Retinal pigment epithelial cell (primary cell): Measurements from ENCODE around the gene SPON2.

Experiments used
- DNase-seq: peaks from one replicate; pipeline ENCODE4 v3.0.0-alpha.2; 2010; ENCODE audit warnings: low read depth
- H3K4me3 ChIP-seq: 2 replicates; pipeline ENCODE4 v1.5.1; 2011; ENCODE audit warnings: mild to moderate bottlenecking, low read length, control low read depth, moderate library complexity
- CTCF ChIP-seq: conservative IDR thresholded peaks from 2 replicates; pipeline ENCODE4 v1.5.1; 2011; ENCODE audit warnings: low read depth, low read length, control low read depth, inconsistent platforms

The SPON2 gene

GRCh38 chr4:1216869-1217294 is 44.5 kb upstream of the SPON2 start:
- no peak overlapping the region for H3K4me3 ChIP-seq
- DNase-seq: no peak
- no peak for TF ChIP-seq CTCF

- TF ChIP-seq CTCF: no peak
- DNase-seq: no peak
- no peak overlapping the region for H3K4me3 ChIP-seq
Measured at GRCh38 chr4:1216076-1216614, 43.8 kb upstream of the SPON2 start.

- no peak for TF ChIP-seq CTCF
- no peak overlapping the region for H3K4me3 ChIP-seq
- no peak for DNase-seq
Measured at GRCh38 chr4:1215141-1216075, 43.0 kb upstream of the SPON2 start.

- no peak for DNase-seq
- no peak for TF ChIP-seq CTCF
Measured at GRCh38 chr4:1214101-1215095, 42.0 kb upstream of the SPON2 start.

GRCh38 chr4:1213336-1213995 is 41.1 kb upstream of the SPON2 start:
- H3K4me3 ChIP-seq: no peak overlapping the region
- no peak for DNase-seq
- TF ChIP-seq CTCF: no peak

More at GRCh38 chr4:1214101-1215095, 42.0 kb upstream of the SPON2 start:
- H3K4me3 ChIP-seq: no peak overlapping the region

GRCh38 chr4:1212546-1213335 is 40.4 kb upstream of the SPON2 start:
- no peak for DNase-seq
- H3K4me3 ChIP-seq: no peak overlapping the region
- TF ChIP-seq CTCF: no peak
